Testis (tissue), 2 donors: ENCODE results near the gene MTCL1.

Experiments used
- CTCF ChIP-seq, 3 experiments: fragments of 450-650 bp in 2 of 3; fragments of 200-600 bp in 1 of 3; sonication (generic) in 1 of 3; IDR thresholded peaks; one replicate each; pipeline ENCODE4 v1.5.1; 2016 to 2019; ENCODE audit warnings: antibody characterized with exemption in 3 of 3, mild to moderate bottlenecking in 2 of 3, moderate library complexity in 1 of 3
- POLR2A ChIP-seq: fragments of 450-650 bp; IDR thresholded peaks from one replicate; pipeline ENCODE4 v1.6.1; 2017; ENCODE audit warnings: antibody characterized with exemption, mild to moderate bottlenecking, moderate library complexity

DNA sequence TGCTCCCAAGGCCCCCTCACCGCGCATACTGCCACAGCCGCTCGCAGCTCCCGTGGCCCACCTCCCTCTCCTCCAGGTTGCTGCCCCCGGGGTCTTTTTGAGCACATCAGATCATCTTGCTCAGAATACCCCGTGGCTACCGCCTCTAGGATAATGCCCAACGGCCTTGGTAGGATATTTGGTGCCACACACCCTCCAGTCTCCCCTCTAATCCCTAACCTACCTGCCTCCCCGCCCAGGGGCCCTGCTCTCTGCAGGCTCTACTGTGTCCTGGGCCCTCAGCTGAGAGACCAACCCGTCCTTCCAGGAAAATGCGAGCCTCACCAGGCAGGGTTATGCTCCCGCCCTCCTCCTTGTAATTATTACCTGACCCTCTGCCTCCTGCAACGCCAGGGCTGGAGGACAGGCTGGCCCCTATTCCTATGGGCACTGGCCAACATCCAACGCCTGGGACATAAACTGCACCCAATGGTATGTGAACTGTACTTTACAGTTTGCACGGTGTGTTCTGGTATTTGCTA lies 1.5 kb upstream of the MTCL1 start:
- TF ChIP-seq CTCF (IDR thresholded peaks at IDR 0.05) (no peak), POLR2A (no peak)
